HG03066 (cell line): ENCODE data around the gene CABP2.
"Not testable (repeated sequence)": the region's sequence is repeated elsewhere in the genome, so short reads cannot be mapped to it uniquely, and the experiment has no call there.

Experiments used
- ATAC-seq: cut with Tn5 transposase; IDR thresholded peaks from one replicate; pipeline ENCODE4 v1.9.1; 2021; ENCODE audit warnings: low read depth; ENCODE audit not compliant: unreplicated experiment

The CABP2 gene

GRCh38 chr11:67496113-67496512 is 27.1 kb downstream of the CABP2 start:
- no peak for ATAC-seq

- ATAC-seq = no peak
Measured at GRCh38 chr11:67495234-67496005, 27.8 kb downstream of the CABP2 start.

GRCh38 chr11:67494371-67495233 is 28.6 kb downstream of the CABP2 start:
- no peak for ATAC-seq

- ATAC-seq = no peak
Measured at GRCh38 chr11:67493548-67494370, 29.5 kb downstream of the CABP2 start.

GRCh38 chr11:67492801-67493547 is 30.3 kb downstream of the CABP2 start:
- no peak for ATAC-seq

GRCh38 chr11:67492069-67492727 is 31.0 kb downstream of the CABP2 start:
- no peak for ATAC-seq

- ATAC-seq = no peak
Measured at GRCh38 chr11:67491276-67492068, 31.8 kb downstream of the CABP2 start.

- ATAC-seq = no peak
Measured at GRCh38 chr11:67490727-67491065, 32.5 kb downstream of the CABP2 start.

- ATAC-seq = no peak
Measured at GRCh38 chr11:67489885-67490726, 33.1 kb downstream of the CABP2 start.

GRCh38 chr11:67489203-67489884 is 33.9 kb downstream of the CABP2 start:
- no peak for ATAC-seq

- ATAC-seq = peak; percentile 34
Measured at GRCh38 chr11:67486481-67487195, 36.6 kb downstream of the CABP2 start.

- ATAC-seq = not testable (repeated sequence)
Measured at GRCh38 chr11:67485873-67486361, 37.3 kb downstream of the CABP2 start.

- ATAC-seq = no peak
Measured at GRCh38 chr11:67484847-67485311, 38.4 kb downstream of the CABP2 start.

GRCh38 chr11:67483831-67484665 is 39.2 kb downstream of the CABP2 start:
- ATAC-seq = no peak
